ENCODE results near the gene AKR1A1.
"Not testable (repeated sequence)": the region's sequence is repeated elsewhere in the genome, so short reads cannot be mapped to it uniquely, and the experiment has no call there.

The AKR1A1 gene

DNA sequence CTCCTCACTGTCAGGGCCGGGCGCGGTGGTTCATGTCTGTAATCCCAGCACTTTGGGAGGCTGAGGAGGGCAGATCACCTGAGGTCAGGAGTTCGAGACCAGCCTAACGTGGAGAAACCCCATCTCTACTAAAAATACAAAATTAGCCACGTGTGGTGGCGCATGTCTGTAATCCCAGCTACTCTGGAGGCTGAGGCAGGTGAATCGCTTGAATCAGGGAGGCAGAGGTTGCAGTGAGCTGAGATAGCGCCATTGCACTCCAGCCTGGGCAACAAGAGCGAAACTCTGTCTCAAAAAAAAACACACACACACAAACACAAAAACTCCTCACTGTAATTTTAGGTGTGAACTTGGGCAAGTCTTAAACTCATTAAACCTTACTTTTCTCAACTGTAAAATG, 26.7 kb upstream of the AKR1A1 start:
- DNase-seq: not testable (repeated sequence)

DNA sequence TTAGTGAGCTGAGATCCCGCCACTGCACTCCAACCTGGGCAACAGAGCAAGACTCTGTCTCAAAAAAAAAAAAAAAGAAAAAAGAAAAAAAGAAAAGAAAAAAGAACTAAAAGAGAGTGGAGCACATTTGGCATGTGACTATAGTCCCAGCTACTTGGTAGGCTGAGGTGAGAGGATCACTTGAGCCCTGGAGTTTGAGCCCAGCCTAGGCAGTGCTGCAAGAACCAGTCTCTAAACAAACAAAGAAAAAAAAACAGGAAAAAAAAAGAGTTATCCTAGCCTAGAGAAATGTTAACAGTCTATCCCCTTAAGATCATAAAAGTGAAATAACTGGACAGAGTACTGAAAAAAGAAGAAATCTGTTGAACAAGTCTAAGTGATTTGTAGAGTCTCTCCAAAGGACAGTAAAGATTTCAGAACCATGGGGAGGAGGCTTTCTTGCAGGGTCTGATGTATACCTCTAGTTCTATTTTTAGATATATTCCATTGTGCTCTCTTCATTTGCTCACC, 24.4 kb upstream of the AKR1A1 start:
- DNase-seq: no peak

DNA sequence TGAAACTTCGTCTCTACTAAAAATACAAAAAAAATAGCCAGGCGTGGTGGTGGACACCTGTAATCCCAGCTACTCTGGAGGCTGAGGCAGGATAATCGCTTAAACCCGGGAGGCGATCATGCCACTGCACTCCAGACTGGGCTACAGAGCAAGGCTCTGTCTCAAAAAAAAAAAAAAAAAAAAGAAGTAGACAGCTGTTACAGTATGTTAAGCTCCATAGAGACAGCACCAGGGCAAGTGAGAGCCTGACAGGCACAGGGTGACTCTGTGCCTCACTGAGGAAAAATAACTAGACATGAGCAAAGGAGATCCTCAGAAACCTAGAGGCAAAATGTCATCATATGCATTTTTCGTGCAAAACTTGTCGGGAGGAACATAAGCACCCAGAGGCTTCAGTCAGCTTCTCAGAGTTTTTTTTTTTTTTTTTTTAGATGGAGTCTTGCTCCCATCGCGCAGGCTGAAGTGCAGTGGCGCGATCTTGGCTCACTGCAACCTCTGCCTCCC, 19.9 kb upstream of the AKR1A1 start:
- DNase-seq: no peak

DNA sequence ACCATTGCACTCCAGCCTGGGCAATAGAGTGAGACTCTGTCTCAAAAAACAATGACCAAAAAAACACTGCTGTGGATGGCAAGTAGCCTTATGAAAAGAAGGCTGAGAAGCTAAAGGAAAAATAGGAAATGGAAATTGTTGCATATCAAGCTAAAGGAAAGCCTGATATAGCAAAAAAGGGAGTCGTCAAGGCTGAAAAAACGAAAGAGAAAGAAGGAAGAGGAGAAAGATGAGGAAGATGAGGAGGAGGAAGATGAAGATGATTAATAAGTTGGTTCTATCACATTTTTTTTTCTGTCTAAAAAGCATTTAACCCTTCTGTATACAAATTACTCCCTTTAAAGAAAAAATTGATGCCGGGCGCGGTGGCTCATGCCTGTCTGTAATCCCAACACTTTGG, 18.8 kb upstream of the AKR1A1 start:
- no peak for DNase-seq

DNA sequence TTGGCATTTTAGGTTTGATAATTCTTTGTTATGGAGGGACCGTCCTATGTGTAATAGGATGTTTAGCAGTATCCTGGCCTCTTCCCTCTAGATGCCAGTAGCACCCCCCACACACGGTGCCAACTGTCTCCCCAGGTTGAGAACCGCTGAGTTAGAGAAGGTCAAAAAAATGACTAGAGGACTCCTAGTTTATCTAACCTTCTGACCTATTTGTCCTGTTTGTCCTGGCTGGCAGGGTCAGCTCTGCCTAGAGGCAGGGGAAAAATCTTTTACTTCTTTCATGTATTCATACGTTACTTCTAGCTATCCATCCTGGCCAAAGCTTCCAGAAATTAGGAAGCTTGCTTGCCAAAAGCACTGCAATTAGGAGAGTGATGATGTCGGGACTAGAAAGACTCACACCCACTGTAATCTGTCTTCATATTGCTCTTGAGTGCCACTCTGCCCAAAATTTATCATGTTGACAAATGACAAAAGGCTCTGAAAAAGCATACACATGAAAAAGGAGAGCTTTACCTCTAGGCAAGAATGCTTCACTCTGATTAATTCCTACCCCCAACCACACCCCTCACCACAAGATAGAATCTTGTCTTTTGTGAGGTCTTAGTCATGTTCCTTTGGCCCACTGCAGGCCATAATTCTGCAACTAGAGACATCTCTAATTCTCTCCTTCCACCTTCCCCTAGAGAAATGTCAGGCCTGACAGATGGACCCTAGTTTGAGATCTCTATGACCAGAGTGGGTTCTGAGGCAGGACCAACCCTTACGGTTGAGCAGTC, 14.4 kb upstream of the AKR1A1 start:
- no peak for DNase-seq

DNA sequence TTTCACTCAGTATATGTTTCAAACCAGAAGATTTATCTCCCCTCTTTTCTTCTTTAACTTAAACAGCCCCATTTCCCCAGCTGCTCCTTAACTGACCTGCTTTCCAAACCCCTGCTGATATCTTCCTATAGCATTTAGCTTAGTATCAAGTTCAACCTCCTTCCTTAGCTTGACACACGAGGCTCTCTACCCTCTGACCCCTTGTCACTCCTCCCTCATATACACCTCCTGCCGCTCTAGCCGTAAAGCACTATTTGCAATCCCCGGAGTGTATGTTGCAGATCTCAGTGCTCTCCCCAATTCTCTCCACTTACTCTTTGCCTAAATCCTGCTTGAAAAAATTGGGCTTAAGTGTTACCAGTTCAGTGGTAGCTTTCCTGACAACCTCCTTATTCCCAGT, 13.7 kb upstream of the AKR1A1 start:
- no peak for DNase-seq

DNA sequence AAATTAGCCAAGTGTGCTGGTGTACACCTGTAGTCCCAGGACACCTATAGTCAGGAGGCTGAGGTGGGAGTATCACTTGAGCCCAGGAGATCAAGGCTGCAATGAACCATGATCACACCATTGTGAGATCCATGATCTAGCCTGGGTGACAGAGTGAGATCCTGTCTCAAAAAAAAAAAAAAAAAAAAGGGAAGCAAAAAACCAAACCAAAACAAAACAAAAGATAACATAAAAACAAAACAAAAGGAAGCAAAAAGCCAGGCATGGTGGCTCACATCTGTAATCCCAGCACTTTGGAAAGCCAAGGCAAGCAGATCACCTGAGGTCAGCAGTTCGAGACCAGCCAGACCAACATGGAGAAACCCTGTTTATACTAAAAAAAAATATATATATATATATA, 9.4 kb upstream of the AKR1A1 start:
- no peak for DNase-seq

DNA sequence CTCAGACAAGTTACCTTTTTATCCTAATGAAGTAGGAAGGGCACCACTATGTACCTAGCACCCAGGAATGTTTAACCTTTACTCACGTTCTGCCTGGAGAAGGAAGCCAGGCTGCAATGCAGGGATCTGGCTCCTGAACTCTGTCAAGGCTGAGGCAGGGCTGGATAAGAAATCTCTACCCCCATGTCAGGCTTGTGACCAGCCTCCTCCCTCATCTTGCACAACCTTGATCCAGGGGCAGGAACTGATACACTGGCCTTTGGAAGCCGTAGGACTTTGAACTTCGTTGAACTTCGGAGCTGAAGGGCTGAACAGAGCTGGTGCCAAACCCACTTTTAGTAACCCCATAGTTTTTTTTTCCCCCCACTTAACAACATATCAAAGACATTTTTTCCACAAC, 8.0 kb upstream of the AKR1A1 start:
- no peak for DNase-seq

DNA sequence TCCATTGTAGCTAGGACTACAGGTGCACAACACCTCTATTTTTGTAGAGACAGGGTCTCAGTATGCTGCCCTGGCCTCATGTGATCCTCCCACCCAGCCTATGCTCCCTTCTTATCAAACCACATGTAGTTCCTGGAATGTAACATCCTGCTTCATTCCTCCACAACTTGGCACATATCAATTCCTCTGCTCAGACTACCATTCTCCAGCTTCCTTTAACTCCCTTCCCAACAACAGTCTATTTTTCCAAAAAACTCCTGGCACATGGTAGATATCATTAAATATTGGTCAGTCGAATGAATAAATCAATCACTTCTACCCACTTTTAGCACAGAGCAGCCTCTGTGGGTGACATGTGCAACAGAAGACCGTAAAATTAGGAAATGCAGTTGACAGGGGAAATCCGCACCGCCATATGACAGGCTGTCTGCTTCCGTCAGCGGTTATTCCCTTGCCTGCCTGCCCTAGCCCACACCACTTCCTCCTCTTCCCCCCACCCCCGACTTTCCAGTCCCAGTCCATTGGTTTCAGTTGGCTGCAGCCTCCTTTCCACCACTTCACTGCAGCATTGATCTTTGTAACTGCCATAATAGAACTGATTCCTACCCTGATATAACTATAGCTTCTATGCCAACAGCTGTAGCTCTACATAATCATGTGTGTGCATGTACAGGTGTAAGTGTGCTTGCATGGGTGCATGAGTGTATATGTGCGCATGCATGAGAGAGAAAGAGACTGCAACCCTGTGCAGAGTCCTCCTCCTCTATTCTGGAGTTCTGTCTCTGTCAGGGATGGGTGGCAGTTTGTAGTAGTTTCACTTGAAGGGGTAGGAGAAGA, 6.8 kb upstream of the AKR1A1 start:
- peak; percentile 53 for DNase-seq

DNA sequence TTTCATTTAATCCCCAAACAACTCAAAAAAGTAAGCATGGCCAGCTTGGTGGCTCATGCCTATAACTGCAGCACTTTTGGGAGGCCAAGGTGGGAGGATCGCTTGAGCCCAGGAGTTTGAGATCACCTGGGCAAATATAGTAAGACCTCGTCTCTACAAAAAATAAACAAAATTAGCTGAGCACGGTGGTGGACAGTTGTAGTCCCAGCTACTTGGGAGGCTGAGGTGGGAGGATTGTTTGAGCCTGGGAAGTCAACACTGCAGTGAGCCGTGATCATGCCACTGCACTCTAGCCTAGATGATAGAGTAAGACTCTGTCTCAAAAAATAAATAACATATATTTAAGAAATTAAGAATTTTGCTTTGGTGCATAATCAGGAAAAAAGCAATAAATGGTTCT, 6.1 kb upstream of the AKR1A1 start:
- DNase-seq: no peak

DNA sequence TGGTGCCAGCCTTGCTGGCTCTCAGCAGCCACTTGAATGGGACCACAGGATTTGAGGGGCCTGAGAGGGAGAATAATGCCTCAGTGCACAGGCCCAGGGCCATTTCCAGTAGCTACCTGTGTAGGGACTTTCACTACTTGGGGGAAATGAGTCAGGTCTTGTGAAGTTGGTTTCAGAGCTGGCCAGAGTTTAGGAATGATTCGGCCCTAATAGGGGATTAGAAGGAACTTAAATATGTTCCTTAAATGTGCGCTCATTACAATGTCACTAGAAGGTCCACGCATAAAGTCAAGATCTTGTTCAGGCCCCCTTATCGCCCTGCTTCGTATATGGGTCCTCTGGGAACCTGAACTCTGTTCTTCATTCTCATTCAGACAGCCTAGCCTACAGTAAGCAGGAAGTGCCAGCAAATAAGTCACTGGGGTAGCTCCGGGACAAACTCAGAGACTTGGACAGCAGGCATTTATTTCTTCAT, 5.6 kb upstream of the AKR1A1 start:
- DNase-seq: no peak

DNA sequence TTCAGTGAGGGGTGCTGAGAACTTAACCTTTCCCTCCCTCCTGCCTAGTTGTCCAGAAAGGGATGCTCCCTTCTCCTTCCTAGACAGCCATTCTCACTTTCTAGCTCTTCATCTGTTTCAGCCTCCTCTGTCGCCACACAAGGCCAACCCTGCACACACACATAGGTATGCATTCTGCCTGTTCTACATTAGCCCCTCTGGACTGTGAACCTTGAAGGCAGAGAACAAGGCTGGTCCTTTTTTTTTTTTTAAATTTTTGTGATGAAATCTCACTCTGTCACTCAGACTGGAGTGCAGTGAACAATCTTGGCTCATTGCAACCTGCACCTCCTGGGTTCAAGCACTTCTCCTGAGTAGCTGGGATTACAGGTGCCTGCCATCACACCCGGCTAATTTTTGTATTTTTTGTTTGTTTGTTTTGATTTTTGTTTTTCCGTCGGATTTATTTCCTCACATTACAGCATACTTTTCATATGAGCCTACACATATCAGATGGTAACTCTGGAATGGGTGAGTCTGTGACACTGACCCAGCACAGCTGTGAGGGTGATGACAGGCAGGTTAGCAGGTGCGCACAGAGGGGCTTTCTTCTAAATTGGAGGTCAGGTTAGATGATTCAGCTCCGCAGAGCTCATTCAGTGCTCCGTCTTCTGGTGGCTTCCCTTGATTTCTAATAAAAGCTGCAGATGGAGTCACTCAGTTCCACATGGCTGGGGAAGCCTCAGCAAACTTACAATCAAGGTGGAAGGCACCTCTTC, 4.9 kb upstream of the AKR1A1 start:
- DNase-seq: no peak

DNA sequence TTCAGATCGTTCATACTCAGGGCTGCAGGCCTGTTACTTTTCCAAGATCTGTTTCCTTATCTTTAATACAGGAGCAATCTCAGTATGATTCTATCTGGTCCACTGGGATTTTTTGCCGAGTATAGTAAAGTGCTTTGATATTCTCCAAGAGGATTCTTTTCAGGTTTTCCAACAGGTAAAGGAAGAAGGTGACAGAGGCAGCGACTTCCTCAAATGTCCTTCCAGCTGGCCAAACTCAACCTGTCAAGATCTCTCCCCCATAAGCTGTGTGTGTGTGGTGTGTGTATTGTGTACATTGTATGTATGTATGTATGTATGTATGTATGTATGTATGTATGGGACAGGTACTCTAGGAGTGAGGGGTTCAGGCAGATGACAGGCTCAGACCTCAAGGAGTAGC, 1.1 kb downstream of the AKR1A1 start:
- no peak for DNase-seq

DNA sequence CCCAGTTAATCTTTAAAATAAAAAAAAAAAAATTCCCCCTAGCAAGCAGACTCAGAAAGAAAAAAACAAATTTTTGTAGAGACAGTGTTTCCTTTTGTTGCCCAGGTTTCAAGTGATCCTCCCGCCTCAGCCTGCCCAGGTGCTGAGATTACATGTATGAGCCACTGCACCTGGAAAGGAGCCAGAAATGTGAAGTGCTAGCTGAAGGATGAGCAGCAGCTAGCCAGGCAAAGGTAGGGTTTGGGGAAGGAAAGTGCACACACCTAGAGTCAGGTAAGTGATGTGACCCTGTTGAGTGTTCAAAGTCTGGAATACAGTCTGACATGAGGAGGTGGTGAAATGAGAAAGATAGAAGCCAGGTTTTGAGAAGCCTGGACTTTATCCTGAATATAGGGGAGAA, 1.7 kb downstream of the AKR1A1 start:
- DNase-seq: no peak

DNA sequence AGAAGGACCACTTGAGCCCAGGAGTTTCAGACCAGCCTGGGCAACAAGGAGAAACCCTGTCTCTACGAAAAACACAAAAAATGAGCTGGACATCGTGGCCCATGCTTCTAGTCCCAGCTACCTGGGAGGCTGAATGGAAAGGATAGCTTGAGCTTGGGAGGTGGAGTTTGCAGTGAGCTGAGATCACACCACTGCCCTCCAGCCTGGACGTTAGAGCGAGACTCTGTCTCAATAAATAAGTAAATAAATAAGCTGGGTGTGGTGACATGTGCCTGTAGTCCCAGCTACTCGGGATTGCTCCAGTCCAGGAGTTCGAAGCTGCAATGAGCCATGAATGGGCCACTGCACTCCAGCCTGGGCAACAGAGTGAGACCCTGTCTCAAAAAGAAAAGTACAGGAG, 3.6 kb downstream of the AKR1A1 start:
- DNase-seq: no peak

DNA sequence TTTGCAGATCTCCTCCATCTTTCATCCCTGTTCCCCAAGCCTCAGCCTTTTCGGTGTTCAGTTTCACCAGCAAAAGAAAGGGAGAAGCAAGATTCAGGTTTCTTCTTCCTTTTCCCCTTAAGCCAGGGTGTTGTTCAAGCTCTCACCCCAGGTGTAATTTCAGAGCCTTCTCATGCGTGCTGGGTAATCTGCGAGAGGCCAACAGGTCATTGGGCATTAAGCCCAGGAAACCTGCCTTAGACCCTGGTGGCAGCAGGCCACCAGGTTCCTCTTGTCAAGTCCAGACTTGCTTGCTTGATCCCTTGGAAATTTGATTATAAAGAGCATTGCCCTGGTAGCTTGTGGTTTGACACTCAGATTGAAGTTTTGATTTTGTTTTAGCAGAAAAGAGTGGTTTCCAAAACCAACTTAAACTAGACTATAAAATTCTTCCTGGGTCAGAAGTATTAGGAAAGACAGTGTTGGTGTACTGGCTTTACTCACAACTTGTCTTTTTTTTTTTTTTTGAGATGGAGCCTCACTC, 6.9 kb downstream of the AKR1A1 start:
- no peak for DNase-seq

DNA sequence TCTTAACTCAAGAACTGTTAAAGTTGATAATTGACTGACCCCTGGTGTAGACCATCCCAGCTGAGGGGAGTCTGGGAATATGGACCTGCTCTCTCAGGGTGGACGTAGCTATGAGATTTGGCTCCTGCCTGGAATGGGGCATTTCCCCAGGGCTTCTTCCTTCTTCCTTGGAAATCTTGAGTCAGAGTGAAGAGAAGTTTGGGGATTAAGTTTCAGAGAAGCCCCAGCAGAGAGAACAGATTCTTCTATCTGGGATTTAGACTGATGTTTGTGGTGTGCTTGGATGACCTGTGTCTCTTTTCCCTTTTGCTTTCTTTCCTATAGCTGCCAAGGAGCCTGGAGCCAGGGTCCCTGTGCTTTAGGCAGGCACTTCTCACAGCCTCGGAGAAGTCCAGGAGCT, 13.2 kb downstream of the AKR1A1 start:
- DNase-seq: no peak

DNA sequence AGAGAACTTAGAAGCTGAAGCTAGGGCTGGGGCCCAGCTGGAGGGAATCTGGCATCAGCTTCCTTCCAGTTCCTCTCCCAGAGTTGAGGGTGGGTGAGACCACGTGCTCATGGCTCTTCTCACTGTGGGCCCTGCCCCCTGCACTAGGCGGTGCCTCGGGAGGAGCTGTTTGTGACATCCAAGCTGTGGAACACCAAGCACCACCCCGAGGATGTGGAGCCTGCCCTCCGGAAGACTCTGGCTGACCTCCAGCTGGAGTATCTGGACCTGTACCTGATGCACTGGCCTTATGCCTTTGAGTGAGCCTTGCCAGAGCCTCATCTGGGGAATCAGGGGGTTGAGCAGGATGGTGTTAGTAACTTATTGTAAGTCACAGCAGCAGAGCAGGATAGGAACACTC, 16.1 kb downstream of the AKR1A1 start:
- DNase-seq: no peak

DNA sequence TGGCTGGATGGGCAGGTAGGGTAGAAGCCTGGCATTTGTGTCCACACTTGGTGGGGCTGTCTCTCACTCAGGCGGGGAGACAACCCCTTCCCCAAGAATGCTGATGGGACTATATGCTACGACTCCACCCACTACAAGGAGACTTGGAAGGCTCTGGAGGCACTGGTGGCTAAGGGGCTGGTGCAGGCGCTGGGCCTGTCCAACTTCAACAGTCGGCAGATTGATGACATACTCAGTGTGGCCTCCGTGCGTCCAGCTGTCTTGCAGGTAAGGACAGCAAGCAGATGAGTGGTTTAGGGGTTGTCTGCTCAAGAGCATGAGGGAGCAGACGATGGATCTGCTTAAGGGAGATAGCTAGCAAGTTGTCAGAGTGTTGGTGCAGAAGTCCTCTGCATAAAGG, 17.3 kb downstream of the AKR1A1 start:
- no peak for DNase-seq

DNA sequence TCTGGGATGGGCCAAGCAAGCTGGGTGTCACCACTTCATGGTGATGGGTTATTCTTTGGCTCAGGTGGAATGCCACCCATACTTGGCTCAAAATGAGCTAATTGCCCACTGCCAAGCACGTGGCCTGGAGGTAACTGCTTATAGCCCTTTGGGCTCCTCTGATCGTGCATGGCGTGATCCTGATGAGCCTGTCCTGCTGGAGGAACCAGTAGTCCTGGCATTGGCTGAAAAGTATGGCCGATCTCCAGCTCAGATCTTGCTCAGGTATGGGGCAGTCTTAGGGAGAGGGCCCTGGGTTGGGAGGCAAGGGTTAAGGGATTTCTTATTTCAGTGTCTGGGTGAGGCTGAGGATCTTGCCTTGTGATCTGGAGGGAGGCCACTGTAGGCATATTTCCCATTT, 17.8 kb downstream of the AKR1A1 start:
- DNase-seq: no peak

DNA sequence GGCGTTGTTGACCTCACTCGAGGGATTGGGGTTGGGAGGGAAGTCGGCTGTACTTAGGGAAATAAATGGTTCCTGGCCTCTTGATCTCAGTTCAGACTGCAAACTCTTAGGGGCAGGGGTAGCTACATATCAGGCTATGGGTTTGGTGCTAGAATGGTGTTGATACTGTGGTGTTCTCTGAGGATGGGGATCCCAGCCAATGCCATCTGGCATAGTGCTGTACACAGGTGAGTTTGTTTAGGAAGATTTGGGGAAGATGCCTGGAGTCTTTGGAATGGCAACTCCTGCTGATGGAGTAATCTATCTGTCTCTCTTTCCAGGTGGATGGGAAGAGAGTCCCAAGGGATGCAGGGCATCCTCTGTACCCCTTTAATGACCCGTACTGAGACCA, 18.9 kb downstream of the AKR1A1 start:
- DNase-seq: no peak

DNA sequence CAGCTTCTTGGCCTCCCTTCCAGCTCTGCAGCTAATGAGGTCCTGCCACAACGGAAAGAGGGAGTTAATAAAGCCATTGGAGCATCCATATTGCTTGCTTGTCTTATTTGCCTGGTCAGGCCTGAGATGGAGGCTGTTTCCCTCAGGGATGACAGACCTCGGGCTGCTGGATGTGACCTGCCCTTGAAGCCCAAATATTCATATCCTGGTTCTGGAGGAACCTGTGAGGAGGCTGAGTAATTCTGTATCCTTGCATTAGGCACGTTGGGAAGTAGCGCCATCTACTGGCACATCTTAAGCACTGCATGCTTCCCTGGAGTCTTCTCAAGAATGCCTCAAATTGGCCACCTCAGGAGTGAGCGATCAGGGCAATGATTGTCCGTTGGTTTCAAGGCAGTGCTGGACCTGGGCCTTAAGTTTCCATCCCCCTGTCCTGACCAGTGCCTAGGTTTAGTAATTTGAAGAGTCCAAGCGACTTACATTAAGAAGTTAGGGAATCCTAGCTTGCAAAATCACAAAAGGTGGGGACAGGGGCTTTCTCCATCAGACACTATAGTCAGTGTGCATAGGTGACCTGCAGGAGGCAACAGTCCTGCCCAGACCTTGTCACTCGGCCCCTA, 19.4 kb downstream of the AKR1A1 start:
- DNase-seq: peak; percentile 53

Data from activated effector memory CD4-positive, alpha-beta T cell treated with Interleukin-2 at 50 U/mL for 16 hours (primary cell).